NCI-H524 treated with DMSO at 0.1 percent for 48 hours (cell line): ENCODE data around the gene ZGRF1.
"Not testable (repeated sequence)": the region's sequence is repeated elsewhere in the genome, so short reads cannot be mapped to it uniquely, and the experiment has no call there.

Source experiments
- DNase-seq: peaks from one replicate; lab custom pipeline; 2025; lab: John Stamatoyannopoulos, UW

ZGRF1 gene

GRCh38 chr4:112515198-112516065, 121.3 kb downstream of the ZGRF1 start:
- DNase-seq: no peak

- DNase-seq: no peak
Measured at GRCh38 chr4:112514647-112515197, 122.0 kb downstream of the ZGRF1 start.

- DNase-seq: no peak
Measured at GRCh38 chr4:112513971-112514646, 122.6 kb downstream of the ZGRF1 start.

GRCh38 chr4:112511803-112512118, 124.9 kb downstream of the ZGRF1 start:
- DNase-seq: no peak

GRCh38 chr4:112511093-112511802, 125.5 kb downstream of the ZGRF1 start:
- DNase-seq: no peak

- DNase-seq: no peak
Measured at GRCh38 chr4:112510291-112511092, 126.2 kb downstream of the ZGRF1 start.

- no peak for DNase-seq
Measured at GRCh38 chr4:112509243-112510141, 127.2 kb downstream of the ZGRF1 start.

- DNase-seq: no peak
Measured at GRCh38 chr4:112508356-112508755, 128.4 kb downstream of the ZGRF1 start.

- DNase-seq: no peak
Measured at GRCh38 chr4:112504807-112505206, 131.9 kb downstream of the ZGRF1 start.

- no peak for DNase-seq
Measured at GRCh38 chr4:112502871-112503270, 133.8 kb downstream of the ZGRF1 start.

GRCh38 chr4:112492321-112492720, 144.4 kb downstream of the ZGRF1 start:
- DNase-seq: no peak

GRCh38 chr4:112490808-112491207, 145.9 kb downstream of the ZGRF1 start:
- not testable (repeated sequence) for DNase-seq
